Measurements from ENCODE around the gene KDM4B. TPM values are rescaled to one million over a fixed set of nuclear protein-coding genes. Genes with fewer than 3 reads are reported as not detected.
"Not testable (repeated sequence)": the region's sequence is repeated elsewhere in the genome, so short reads cannot be mapped to it uniquely, and the experiment has no call there.

KDM4B gene
- polyA plus RNA-seq, 1 of the 3 experiments (the other 2 are of a cell fraction), result 12.2 TPM

GRCh38 chr19:4952945-4953344 lies 16.0 kb upstream of the KDM4B start:
- H3K79me2 ChIP-seq (ENCODE audit: insufficient read depth), result no peaks in the 10 kb centered on the region; the same call in 1 of the 2 replicates
- no peak overlapping the region for H3K4me2 ChIP-seq
- no peak overlapping the region for H2AFZ ChIP-seq (ENCODE audit: low read depth)
- no peaks in the 10 kb centered on the region for H3K27me3 ChIP-seq (ENCODE audit: insufficient read depth)
- TF ChIP-seq EP300 (IDR thresholded peaks at IDR 0.05; ENCODE audit: borderline replicate concordance in 1 of 2, low read depth in 1 of 2, low read length in 1 of 2) (no peak), PBX3 (IDR thresholded peaks at IDR 0.05) (no peak), RAD21 (IDR thresholded peaks at IDR 0.05; ENCODE audit: low read length) (no peak), CHD2 (IDR thresholded peaks at IDR 0.05; ENCODE audit: low read length, partially characterized antibody) (no peak), FOXJ3 (CRISPR knock-in tag; IDR thresholded peaks at IDR 0.05) (no peak)
- H3K36me3 ChIP-seq (replicated peaks in 1 of 2; ENCODE audit: control insufficient read depth in 1 of 2, insufficient read depth in 2 of 2, low read length in 1 of 2), result peaks cover 13 to 43% of the 10 kb centered on the region in 2 experiments
- H3K9me2 ChIP-seq, result no peaks in the 10 kb centered on the region
- DNase-seq, result no peak
- WGBS (ENCODE audit: low lambda C conversion rate), result 95% methylated on average over 18 of the region's 18 CpGs
- H3K9ac ChIP-seq, result no peak overlapping the region
- H3K27ac ChIP-seq (ENCODE audit: low read depth in 2 of 2, low read length in 1 of 2), result no peak overlapping the region
- H3F3A ChIP-seq (replicated peaks; ENCODE audit: insufficient read depth), result peaks cover 4% of the 10 kb centered on the region
- no peaks in the 10 kb centered on the region for H3K4me1 ChIP-seq (ENCODE audit: control insufficient read depth in 1 of 2, insufficient read depth in 2 of 2, low read depth in 1 of 2, low read length in 1 of 2)
- POLR2A ChIA-PET, result no interaction called here
- H4K20me1 ChIP-seq (ENCODE audit: insufficient read depth), result peaks cover 8% of the 10 kb centered on the region; the same call in 1 of the 2 replicates
- no peaks in the 10 kb centered on the region for H3K9me3 ChIP-seq
- CTCF ChIA-PET, result interaction anchor here (1.8 to 2.5 kb wide), 3 partner anchors 16 to 78 kb away, joined by 6 to 8 read pairs (median 7); partner anchors contain the start of gene KDM4B
- no peak overlapping the region for H3K4me3 ChIP-seq (ENCODE audit: low read depth in 2 of 2, low read length in 1 of 2)

- H2AFZ ChIP-seq (ENCODE audit: low read depth); H3K9ac ChIP-seq; H3K27ac ChIP-seq (ENCODE audit: low read depth in 2 of 2, low read length in 1 of 2); H3K4me3 ChIP-seq (ENCODE audit: low read depth in 2 of 2, low read length in 1 of 2); DNase-seq; H3K9me2 ChIP-seq; H3K27me3 ChIP-seq (ENCODE audit: insufficient read depth); POLR2A ChIA-PET; H3K4me2 ChIP-seq; H3K4me1 ChIP-seq (ENCODE audit: control insufficient read depth in 1 of 2, insufficient read depth in 2 of 2, low read depth in 1 of 2, low read length in 1 of 2); H3K9me3 ChIP-seq; H3F3A ChIP-seq (replicated peaks; ENCODE audit: insufficient read depth); H4K20me1 ChIP-seq (ENCODE audit: insufficient read depth); H3K79me2 ChIP-seq (ENCODE audit: insufficient read depth): not testable (repeated sequence)
- 98% methylated on average over 27 of the region's 46 CpGs for WGBS (ENCODE audit: low lambda C conversion rate)
- CTCF ChIA-PET, result interaction anchor here (2.0 kb wide), 1 partner anchor 43 kb away, joined by 6 read pairs; no protein-coding TSS in a partner anchor
- peaks cover 10 to 42% of the 10 kb centered on the region in 2 experiments for H3K36me3 ChIP-seq (replicated peaks in 1 of 2; ENCODE audit: control insufficient read depth in 1 of 2, insufficient read depth in 2 of 2, low read length in 1 of 2)
Observed at GRCh38 chr19:4954320-4955149, 14.4 kb upstream of the KDM4B start.

GRCh38 chr19:4955274-4955673 lies 13.6 kb upstream of the KDM4B start:
- H3K9me2 ChIP-seq, result no peaks in the 10 kb centered on the region
- H3K9ac ChIP-seq, result no peak overlapping the region
- no peaks in the 10 kb centered on the region for H3K27me3 ChIP-seq (ENCODE audit: insufficient read depth)
- H3K4me3 ChIP-seq (ENCODE audit: low read depth in 2 of 2, low read length in 1 of 2), result no peak overlapping the region
- 95% methylated on average over 7 of the region's 10 CpGs for WGBS (ENCODE audit: low lambda C conversion rate)
- no peak overlapping the region for H2AFZ ChIP-seq (ENCODE audit: low read depth)
- no peak for DNase-seq
- no peaks in the 10 kb centered on the region for H3K4me1 ChIP-seq (ENCODE audit: control insufficient read depth in 1 of 2, insufficient read depth in 2 of 2, low read depth in 1 of 2, low read length in 1 of 2)
- ChIA-PET CTCF (interaction anchor here (0.7 kb wide), 1 partner anchor 430 kb away, joined by 3 read pairs; no protein-coding TSS in a partner anchor), POLR2A (no interaction called here)
- H3K27ac ChIP-seq (ENCODE audit: low read depth in 2 of 2, low read length in 1 of 2), result no peak overlapping the region
- peaks cover 8% of the 10 kb centered on the region; the same call in 1 of the 2 replicates for H4K20me1 ChIP-seq (ENCODE audit: insufficient read depth)
- H3K4me2 ChIP-seq, result no peak overlapping the region
- H3K9me3 ChIP-seq, result no peaks in the 10 kb centered on the region
- peaks cover 17 to 42% of the 10 kb centered on the region in 2 experiments for H3K36me3 ChIP-seq (replicated peaks in 1 of 2; ENCODE audit: control insufficient read depth in 1 of 2, insufficient read depth in 2 of 2, low read length in 1 of 2)
- no peaks in the 10 kb centered on the region; the same call in 1 of the 2 replicates for H3K79me2 ChIP-seq (ENCODE audit: insufficient read depth)
- TF ChIP-seq MAX (IDR thresholded peaks at IDR 0.05; ENCODE audit: low read depth), result no peak
- TF ChIP-seq FOXJ3 (CRISPR knock-in tag; IDR thresholded peaks at IDR 0.05), result no peak
- no peak for TF ChIP-seq GABPA (IDR thresholded peaks at IDR 0.05; ENCODE audit: low read depth)
- TF ChIP-seq MEF2A (IDR thresholded peaks at IDR 0.05; ENCODE audit: borderline replicate concordance, low read depth), result no peak
- no peak for TF ChIP-seq POLR2AphosphoS5 (IDR thresholded peaks at IDR 0.05; ENCODE audit: low read depth, low read length)
- TF ChIP-seq NFIC (IDR thresholded peaks at IDR 0.05; ENCODE audit: borderline replicate concordance), result no peak
- H3F3A ChIP-seq (replicated peaks; ENCODE audit: insufficient read depth), result peaks cover 3% of the 10 kb centered on the region
